ENCODE measurements around the gene IFIT5. TPM values are rescaled to one million over a fixed set of nuclear protein-coding genes. Genes with fewer than 3 reads are reported as not detected.

The IFIT5 gene
- total RNA-seq, 1 donor from 2014 or later: 42.9 TPM

DNA sequence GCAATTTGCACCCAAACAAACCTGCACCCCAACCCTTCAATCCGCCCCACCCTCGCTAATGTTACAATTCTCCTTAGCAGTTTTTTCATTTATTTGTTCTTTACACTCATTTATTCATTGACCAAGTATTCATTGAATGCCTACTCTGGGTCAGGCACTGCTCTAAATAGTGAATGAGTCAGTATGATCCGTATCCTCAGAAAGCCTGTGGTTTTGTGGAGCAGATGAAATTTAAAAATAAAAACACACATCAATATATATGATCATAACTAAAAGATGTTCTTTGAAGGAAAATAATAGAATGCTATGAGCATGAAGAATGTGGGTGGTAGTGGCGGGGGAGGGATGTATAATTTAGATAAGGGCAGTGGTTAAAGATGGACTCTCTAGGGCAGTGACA lies 13.3 kb downstream of the IFIT5 start:
- FAIRE-seq: peak; percentile 55
- Histone ChIP-seq H3K4me3 (ENCODE audit: insufficient read depth, low read depth, low read length) (no peak overlapping the region), H3K9me3 (ENCODE audit: insufficient read depth, low read depth, low read length) (no peaks in the 10 kb centered on the region), H3K4me2 (ENCODE audit: low read length) (peak overlapping the region; percentile 69), H4K20me1 (ENCODE audit: insufficient read depth, low read length) (no peaks in the 10 kb centered on the region), H2AFZ (ENCODE audit: low read depth, low read length) (no peak overlapping the region), H3K79me2 (ENCODE audit: insufficient read depth, low read length) (no peaks in the 10 kb centered on the region), H3K4me1 (ENCODE audit: insufficient read depth, low read length) (peaks cover 32% of the 10 kb centered on the region), H3K36me3 (ENCODE audit: insufficient read depth, low read length) (no peaks in the 10 kb centered on the region), H3K9ac (ENCODE audit: low read length) (peak overlapping the region; percentile 50), H3K27me3 (ENCODE audit: insufficient read depth, low read length) (no peaks in the 10 kb centered on the region), H3K27ac (ENCODE audit: low read depth, low read length) (peak overlapping the region; percentile 54)
- Mint-ChIP-seq H3K9me3 (ENCODE audit: unreplicated experiment) (no peaks in the 10 kb centered on the region), H3K4me1 (ENCODE audit: low read depth, unreplicated experiment) (peaks cover 30% of the 10 kb centered on the region), H3K4me3 (ENCODE audit: unreplicated experiment) (peak overlapping the region; percentile 3), H3K27ac (ENCODE audit: unreplicated experiment) (peak overlapping the region; percentile 56), H3K36me3 (ENCODE audit: low read depth, unreplicated experiment) (no peaks in the 10 kb centered on the region), H3K27me3 (ENCODE audit: low read depth, unreplicated experiment) (no peaks in the 10 kb centered on the region)
- peak; percentile 85 for DNase-seq (ENCODE audit: low read depth)
- no peak for TF ChIP-seq EZH2 (IDR thresholded peaks at IDR 0.05; ENCODE audit: insufficient read depth, low read length)
- TF ChIP-seq, protein P1, sequence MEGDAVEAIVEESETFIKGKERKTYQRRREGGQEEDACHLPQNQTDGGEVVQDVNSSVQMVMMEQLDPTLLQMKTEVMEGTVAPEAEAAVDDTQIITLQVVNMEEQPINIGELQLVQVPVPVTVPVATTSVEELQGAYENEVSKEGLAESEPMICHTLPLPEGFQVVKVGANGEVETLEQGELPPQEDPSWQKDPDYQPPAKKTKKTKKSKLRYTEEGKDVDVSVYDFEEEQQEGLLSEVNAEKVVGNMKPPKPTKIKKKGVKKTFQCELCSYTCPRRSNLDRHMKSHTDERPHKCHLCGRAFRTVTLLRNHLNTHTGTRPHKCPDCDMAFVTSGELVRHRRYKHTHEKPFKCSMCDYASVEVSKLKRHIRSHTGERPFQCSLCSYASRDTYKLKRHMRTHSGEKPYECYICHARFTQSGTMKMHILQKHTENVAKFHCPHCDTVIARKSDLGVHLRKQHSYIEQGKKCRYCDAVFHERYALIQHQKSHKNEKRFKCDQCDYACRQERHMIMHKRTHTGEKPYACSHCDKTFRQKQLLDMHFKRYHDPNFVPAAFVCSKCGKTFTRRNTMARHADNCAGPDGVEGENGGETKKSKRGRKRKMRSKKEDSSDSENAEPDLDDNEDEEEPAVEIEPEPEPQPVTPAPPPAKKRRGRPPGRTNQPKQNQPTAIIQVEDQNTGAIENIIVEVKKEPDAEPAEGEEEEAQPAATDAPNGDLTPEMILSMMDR (IDR thresholded peaks at IDR 0.05; ENCODE audit: insufficient read depth, low read depth, low read length): no peak

DNA sequence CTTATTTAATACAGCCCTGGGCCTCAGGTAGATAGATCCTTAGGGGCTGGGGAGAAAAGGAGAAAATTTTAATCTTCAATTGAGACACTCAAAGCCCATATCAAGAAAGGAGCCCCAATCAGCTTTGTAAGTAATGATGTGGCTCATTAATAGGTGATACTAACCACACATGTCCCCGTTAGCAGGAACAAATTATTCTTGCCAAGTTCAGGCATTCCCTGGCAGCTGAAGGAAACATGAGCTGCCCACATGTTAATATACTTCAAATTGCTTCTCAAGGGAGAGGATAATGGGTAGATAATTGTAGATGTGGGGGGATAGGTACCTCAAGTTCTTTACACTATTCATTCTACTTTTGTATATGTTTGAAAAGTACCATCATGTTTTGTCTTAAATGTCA lies 14.5 kb downstream of the IFIT5 start:
- Histone ChIP-seq H3K27me3 (ENCODE audit: insufficient read depth, low read length) (no peaks in the 10 kb centered on the region), H3K9ac (ENCODE audit: low read length) (no peak overlapping the region), H3K4me1 (ENCODE audit: insufficient read depth, low read length) (peaks cover 33% of the 10 kb centered on the region), H3K79me2 (ENCODE audit: insufficient read depth, low read length) (no peaks in the 10 kb centered on the region), H3K4me3 (ENCODE audit: insufficient read depth, low read depth, low read length) (no peak overlapping the region), H3K9me3 (ENCODE audit: insufficient read depth, low read depth, low read length) (no peaks in the 10 kb centered on the region), H4K20me1 (ENCODE audit: insufficient read depth, low read length) (no peaks in the 10 kb centered on the region), H3K36me3 (ENCODE audit: insufficient read depth, low read length) (no peaks in the 10 kb centered on the region), H3K27ac (ENCODE audit: low read depth, low read length) (no peak overlapping the region), H2AFZ (ENCODE audit: low read depth, low read length) (no peak overlapping the region), H3K4me2 (ENCODE audit: low read length) (no peak overlapping the region)
- Mint-ChIP-seq H3K9me3 (ENCODE audit: unreplicated experiment) (no peaks in the 10 kb centered on the region), H3K4me3 (ENCODE audit: unreplicated experiment) (no peak overlapping the region), H3K36me3 (ENCODE audit: low read depth, unreplicated experiment) (no peaks in the 10 kb centered on the region), H3K4me1 (ENCODE audit: low read depth, unreplicated experiment) (peaks cover 25% of the 10 kb centered on the region), H3K27ac (ENCODE audit: unreplicated experiment) (no peak overlapping the region), H3K27me3 (ENCODE audit: low read depth, unreplicated experiment) (no peaks in the 10 kb centered on the region)
- TF ChIP-seq, protein P1 (IDR thresholded peaks at IDR 0.05; ENCODE audit: insufficient read depth, low read depth, low read length): no peak
- no peak for TF ChIP-seq EZH2 (IDR thresholded peaks at IDR 0.05; ENCODE audit: insufficient read depth, low read length)
- DNase-seq (ENCODE audit: low read depth) (peak; percentile 43), FAIRE-seq (no peak)

DNA sequence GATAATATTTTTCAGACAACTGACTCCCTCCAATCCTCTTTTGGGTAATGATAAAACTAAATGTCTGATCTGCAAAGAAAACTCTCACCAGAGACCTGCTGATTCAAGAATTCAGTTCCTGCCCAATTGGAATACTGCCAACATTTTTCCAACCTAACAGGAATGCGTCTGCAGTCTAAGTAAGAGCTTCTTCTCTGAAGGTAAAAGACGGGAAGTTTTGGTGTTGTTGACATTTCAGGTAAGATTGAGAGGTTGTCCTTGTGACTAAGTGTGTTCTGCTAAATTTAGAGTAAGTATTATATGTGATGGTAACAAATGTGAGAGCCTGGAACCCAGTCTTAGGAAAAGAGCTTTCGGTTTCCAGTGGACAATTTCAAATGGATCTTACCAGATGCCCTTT lies 17.6 kb downstream of the IFIT5 start:
- H3K4me1 ChIP-seq (ENCODE audit: insufficient read depth, low read length): peaks cover 27% of the 10 kb centered on the region
- peaks cover 20% of the 10 kb centered on the region for H3K4me1 Mint-ChIP-seq (ENCODE audit: low read depth, unreplicated experiment)
- TF ChIP-seq, protein P1 (IDR thresholded peaks at IDR 0.05; ENCODE audit: insufficient read depth, low read depth, low read length): no peak
- TF ChIP-seq EZH2 (IDR thresholded peaks at IDR 0.05; ENCODE audit: insufficient read depth, low read length): no peak
- no peak overlapping the region for H3K9ac ChIP-seq (ENCODE audit: low read length)
- no peak overlapping the region for H3K4me3 ChIP-seq (ENCODE audit: insufficient read depth, low read depth, low read length)
- FAIRE-seq: peak; percentile 62
- no peaks in the 10 kb centered on the region for H3K9me3 ChIP-seq (ENCODE audit: insufficient read depth, low read depth, low read length)
- H3K4me2 ChIP-seq (ENCODE audit: low read length): peak overlapping the region; percentile 64
- no peaks in the 10 kb centered on the region for H3K79me2 ChIP-seq (ENCODE audit: insufficient read depth, low read length)
- peak; percentile 81 for DNase-seq (ENCODE audit: low read depth)
- H3K27ac Mint-ChIP-seq (ENCODE audit: unreplicated experiment): peak overlapping the region; percentile 16
- no peaks in the 10 kb centered on the region for H3K9me3 Mint-ChIP-seq (ENCODE audit: unreplicated experiment)
- no peaks in the 10 kb centered on the region for H3K36me3 ChIP-seq (ENCODE audit: insufficient read depth, low read length)
- no peaks in the 10 kb centered on the region for H3K27me3 Mint-ChIP-seq (ENCODE audit: low read depth, unreplicated experiment)
- no peaks in the 10 kb centered on the region for H3K27me3 ChIP-seq (ENCODE audit: insufficient read depth, low read length)
- H3K36me3 Mint-ChIP-seq (ENCODE audit: low read depth, unreplicated experiment): no peaks in the 10 kb centered on the region
- no peak overlapping the region for H2AFZ ChIP-seq (ENCODE audit: low read depth, low read length)
- no peak overlapping the region for H3K4me3 Mint-ChIP-seq (ENCODE audit: unreplicated experiment)
- H3K27ac ChIP-seq (ENCODE audit: low read depth, low read length): no peak overlapping the region
- H4K20me1 ChIP-seq (ENCODE audit: insufficient read depth, low read length): no peaks in the 10 kb centered on the region

Measured in astrocyte (in vitro differentiated cells and primary cell).